Activated CD4-positive, alpha-beta T cell treated with anti-CD3 and anti-CD28 coated beads for 48 hours (primary cell): ENCODE results near the gene SNN.

ENCODE experiments used
- DNase-seq: peaks from one replicate; pipeline ENCODE4 v3.0.0-alpha.2; 2020

The SNN gene

DNA sequence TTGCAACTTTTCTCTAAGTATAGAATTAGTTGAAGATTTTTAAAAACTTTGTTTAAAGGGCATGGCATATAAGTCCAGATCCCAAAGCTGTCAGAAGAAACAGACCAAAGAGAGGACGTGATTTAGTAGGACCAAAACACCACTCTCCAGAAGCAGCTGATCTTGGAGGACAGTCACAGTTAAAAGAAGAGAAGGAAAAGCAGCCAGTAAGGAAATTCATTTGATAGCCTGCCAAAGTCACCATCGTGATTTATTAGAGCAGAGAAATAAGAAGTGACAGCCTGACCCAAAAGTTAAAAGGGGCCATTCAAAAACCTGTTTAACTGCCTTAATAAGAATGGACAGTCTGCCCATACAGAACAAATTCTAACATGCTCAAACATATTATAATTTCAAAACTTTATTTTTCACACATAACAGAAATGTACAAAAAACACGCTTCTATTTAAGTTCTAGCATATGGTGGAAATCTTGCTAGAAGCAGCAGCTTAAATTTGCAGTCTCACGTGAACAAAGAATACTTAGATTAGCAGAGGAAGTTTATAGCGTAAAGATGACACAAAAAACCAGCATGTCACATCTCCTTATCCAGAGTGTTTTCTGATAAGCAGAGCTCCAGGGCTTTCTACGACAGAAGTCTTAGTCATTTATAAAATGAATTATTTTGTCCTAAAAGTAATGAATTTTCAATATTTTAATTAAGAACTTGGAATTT is 37.2 kb downstream of the SNN start:
- no peak for DNase-seq

DNA sequence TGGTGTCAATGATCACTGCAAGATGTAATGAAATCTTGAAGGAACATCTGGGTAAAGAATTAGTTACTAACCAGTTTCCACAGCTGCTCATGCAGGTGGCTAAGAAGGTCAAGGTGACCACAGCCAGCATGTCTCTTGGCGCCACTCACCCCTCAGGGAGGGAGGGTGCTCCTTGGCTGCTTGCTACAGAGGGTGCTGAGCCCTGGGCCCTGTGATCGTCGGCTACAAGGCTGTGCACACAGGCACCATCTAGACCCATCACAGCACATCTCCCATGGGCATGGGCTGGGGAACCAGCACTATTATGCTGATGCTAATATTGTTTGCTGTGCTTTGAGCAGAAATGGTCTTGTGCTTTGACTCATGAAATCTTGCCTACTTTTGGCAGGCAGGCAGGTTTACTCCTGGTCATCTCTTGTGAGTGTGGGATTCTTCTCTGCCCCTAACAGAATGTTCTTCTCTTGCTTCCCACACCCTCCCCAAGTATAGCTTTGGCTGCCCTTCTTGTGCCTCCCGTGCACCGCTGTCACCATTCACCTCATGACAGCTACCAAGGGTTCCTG is 38.0 kb downstream of the SNN start:
- no peak for DNase-seq

DNA sequence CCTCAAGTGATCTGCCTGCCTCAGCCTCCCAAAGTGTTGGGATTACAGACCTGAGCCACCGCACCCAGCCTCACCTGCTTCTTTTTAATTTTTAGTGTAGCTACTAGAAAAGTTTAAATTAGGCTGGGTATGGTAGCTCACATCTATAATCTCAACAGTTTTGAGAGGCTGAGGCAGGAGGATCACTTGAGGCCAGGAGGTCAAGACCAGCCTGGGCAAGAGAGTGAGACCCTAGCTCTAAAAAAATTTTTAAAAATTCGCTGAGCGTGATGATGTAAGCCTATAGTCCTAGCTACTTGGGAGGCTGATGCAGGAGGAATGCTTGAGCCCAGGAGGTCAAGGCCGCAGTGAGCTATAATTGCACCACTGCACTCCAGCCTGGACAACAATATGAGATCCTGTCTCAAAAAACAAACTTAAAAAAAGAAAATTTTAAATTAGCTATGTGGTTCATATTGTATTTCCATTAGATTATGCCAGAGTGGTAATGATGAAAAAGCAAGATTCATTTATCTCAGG is 39.5 kb downstream of the SNN start:
- no peak for DNase-seq

DNA sequence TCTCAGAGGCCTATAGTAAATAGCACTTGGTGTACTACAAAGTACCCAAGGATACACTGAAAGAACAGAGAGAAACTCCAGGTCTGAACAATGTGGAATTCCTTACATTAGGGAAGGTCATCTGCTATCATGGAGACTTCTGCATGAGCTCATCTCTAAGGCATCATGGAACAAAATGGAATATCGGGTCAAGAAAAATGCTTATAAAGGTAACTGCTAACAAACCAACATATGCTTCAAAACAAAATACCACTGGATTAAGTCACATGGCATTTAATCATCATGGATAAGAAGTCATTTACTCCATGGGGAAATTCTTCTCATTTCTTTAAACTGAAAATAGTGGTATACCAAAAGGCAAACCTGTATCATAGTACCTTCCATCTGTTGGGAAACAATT is 40.2 kb downstream of the SNN start:
- DNase-seq: no peak

DNA sequence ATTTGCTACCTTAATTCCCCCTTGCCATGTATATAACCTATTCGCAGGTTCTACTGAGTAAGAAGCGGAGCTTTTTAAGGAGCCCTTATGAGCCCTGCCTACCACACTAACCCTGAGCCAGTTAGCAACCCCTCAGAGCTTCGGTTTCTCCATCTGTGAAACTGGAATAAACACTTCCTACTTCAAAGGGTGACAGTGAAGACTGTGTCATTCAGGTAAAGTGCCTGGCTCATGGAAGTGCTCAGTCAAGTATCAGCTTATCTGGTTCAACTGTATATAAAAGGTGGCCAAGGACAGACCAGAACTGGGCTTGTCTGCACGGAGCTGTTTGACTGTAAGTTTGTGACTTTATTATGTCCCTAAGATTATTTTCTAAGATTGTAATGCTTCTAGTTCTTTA is 43.4 kb downstream of the SNN start:
- no peak for DNase-seq

DNA sequence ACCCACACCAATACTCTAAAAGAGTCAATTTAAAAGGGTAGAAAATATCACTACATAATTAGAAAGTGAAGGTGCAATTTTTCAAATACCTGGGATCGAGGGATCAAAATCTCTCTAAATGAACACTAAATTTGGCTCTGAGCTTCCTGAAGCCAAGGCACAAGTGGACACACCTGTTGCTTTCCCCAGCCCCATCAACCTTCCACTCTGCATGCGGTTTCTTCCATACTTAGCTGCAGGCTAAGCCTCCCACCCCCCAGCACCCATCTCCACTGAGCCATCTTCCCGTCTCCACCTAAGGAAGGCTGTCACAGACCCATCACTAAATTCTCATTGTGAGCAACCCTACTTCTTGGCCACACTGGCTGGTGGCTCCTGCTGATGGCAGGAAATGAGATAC is 43.9 kb downstream of the SNN start:
- DNase-seq: no peak

DNA sequence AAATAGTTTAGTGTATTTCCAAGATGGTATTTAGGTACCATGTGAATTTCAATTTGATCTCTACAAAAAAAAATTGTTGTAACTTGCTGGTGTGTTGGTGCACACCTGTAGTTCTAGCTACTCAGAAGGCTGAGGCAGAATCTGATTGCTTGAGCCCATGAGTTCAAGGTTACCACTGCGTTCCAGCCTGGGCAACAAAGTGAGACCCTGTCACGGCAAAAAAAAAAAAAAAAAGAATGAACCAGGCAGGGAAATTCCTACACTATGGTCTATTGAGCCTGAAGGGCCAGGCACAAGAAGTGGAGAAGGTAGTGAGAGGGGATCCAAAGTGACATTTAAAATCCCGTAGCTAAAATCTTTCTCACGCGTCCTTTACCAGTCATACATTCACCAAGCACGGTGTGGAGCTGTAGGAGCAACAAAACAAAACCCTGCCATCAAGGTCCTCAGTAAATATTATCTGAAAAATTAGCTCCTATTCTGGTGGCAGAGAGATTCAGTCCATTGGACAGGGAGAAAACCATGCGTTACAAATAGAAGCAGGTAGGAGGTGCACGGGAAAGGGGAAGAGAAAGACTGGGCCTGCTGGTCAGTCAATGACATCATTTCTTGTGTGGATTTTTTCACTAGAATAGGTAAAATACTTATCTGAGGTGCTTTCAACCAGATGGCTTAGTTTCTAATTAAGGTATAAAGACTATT is 47.1 kb downstream of the SNN start:
- DNase-seq: no peak

DNA sequence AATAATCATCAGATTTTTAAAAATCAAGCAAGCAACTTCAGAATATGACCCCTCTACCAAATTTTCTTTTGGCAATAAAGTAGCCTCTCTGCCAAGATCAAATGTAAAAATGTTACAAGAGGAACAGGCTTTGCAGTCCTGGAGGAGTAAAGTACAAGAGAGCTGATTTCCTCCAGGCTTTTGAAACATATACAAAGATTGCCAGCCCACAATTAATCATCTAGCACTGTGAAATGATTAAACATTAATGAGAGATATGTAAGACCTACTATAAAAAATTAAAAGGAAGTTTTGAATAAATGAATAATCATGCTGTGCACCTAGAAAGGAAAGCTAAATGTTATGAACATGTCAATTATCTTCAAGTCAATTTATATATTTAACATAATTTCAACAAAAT is 48.1 kb downstream of the SNN start:
- no peak for DNase-seq

DNA sequence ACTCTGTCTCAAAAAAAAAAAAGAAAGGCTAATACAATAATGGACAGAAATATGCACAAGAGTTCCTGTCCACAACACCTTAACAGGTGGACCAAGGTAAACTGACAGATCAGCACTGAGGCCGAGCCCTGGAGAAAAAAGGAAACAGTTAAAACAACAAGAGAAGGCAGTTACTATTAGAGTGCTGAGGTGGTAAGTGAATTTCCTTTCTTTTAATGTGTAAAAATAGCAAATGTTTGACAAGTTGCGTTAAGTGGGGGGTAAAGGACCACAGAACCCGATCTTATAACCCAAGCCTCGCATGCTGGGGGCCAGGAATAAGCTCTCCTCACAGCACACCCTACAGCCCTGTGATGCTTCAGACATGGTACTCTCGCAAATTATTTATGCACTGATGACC is 49.6 kb downstream of the SNN start:
- DNase-seq: no peak

DNA sequence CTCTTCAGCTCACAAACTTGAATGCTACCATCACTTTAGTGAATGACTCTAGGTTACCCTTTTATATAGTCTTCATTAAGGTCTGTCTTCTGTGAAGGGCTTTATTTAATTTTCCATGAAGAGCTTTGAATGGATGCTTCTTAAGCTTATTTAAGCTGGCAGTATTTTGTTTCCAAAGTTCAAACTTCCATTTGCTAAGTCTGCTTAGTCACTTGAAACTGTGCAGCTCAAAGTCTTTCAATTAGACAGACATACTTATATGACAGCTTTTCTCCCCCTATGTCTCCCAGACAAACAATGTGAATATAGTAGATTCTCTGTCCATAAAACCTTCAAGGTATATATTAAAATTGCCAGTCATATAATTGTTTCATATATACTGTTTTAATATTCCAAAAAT is 50.9 kb downstream of the SNN start:
- DNase-seq: no peak

DNA sequence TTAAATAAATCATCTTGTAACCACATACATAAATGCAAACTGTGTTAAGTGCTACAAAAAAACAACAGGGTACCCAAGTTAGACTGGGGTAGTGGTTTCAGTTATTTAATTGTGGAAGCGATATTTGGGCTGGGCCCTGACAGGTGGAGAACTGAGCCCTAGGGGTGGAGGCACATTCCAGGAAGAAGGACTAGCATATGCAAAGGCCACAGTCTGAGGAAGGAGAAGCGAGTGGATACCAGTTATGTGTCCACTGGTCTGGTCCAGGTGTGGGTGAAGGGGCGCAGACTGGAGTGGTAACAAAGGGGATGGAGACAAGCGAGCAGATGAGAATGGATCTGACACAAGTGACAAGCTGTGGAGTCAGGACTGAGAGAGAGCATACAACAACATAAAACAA is 51.5 kb downstream of the SNN start:
- no peak for DNase-seq

DNA sequence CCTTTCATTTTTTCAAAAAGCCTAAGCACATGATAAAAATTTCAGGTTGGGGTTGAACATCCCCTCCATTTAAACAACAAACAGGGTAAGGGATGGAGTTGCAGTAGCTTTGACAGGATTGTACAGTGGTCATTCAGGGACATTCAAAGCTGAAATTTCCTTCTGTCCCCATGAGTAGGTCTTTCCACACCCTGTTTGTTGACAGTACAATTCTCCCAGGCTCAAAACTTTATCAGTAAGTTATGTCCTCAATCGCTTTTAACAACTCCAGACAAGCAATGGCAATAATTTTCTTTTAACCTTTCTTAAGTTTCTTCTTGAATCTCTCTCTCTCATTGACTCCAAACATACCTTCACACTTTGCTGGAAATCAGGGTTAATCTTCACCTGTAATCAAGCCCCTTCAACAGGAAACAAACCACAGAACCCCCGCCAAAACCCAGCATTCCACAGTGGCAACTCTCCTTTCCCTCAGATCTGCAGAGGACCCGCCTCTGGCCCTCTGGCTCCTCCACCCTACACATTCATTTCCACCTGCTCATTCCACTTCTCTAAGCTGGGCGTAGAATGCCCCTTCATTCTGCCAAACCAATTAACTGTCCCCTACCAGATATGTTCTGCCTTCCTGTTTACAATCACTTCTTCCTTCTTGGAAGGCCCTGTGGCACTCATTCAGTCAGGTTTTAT is 53.7 kb downstream of the SNN start:
- no peak for DNase-seq

DNA sequence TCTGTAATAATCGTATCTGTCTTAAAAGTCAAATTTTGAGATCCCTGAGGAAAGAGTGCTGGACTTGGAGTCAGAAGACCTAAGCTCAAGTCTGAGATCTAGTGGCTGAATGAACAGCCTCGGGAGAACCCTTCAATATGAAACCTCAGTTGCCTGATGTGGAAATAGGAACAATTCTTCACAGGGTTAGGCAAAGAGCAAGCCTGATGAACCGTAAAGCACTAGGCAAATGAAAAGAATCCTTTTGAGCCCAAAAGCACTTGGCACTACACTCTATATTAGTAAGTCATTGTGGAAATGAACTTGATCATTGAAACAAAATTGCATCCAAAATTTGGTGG is 54.2 kb downstream of the SNN start:
- no peak for DNase-seq

DNA sequence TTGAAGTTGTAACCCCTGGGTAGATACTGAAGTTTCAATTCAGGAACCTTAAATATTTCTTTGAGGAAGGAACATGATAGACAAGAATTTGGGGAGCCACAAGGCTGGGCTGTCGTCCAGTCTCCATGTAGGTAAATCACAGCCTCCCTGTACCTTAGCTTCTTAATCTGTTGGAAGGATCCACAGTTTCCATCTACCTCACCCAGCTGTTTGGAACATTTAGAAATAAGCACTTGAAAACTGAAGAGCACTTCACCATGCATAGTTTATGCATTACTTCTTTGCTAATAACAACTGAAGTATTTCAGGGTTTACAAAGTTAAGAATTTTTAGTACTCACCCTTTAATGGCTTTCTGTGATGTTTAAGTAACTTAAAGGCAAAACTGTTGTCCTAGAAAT is 57.2 kb downstream of the SNN start:
- no peak for DNase-seq

DNA sequence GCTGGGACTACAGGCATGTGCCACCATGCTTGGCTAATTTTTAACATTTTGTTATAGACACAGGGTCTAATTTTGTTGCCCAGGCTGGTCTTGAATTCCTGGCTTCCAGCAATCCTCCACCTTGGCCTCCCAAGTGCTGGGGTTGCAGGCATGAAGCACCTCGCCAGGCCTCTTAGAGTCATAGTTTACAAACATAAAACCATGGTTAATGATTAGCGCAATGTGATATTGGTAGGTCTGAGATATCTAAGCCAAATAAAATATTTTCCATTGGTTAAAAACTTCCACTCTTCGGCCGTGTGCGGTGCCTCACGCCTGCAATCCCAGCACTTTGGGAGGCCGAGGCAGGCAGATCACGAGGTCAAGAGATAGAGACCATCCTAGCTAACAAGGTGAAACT is 57.8 kb downstream of the SNN start:
- no peak for DNase-seq

DNA sequence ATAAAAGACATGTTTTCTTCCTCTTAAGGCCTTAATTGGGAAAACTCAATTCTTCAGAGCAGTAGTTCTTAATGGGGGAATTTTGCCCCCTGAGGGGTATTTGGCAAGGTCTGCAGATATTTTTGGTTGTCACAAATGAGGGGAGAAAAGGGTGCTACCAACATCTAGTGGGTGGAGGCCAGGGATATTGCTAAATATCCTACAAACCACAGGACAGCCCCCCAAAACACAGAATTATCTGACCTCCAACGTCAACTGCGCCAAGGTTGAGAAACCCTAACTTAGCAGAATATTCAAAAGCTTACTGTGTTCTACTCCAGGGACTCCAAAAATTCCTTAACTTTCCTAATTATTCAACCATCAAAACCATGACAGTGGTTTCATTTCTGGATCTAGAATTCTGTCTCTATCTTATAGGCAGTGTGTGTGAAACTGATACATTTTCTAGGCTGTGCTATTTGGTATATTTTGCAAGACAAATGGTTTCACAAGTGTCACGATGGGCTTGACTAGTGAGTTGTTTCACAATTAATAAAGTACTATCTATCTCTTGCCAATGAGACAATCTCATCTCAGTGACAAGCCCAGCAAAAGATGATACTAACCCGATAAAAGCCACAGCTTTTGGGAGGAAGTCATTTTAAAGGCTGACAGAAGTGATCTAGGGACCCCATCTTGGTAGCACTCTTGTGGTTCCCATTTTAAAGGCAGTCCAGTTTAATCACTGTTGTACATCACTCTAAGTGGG is 59.7 kb downstream of the SNN start:
- no peak for DNase-seq
